Gastrocnemius medialis (tissue), 4 donors: ENCODE data around the gene MAPKAP1.

Source experiments
- POLR2A ChIP-seq, 2 donors: fragments of 450-650 bp; IDR thresholded peaks; one replicate each; pipeline ENCODE4 v1.6.1; 2017; ENCODE audit warnings: antibody characterized with exemption in 2 of 2, mild to moderate bottlenecking in 2 of 2, moderate library complexity in 2 of 2
- TF ChIP-seq, protein P1 (sequence below), 5 experiments: fragments of 450-650 bp in 3 of 5; fragments of 200-600 bp in 2 of 5; sonication (generic) in 2 of 5; IDR thresholded peaks in 4 of 5; conservative IDR thresholded peaks in 1 of 5; 1 replicate in 4 of 5; 2 replicates in 1 of 5; pipeline ENCODE4 v1.5.1; 2016 to 2019; ENCODE audit warnings: antibody characterized with exemption in 5 of 5, mild to moderate bottlenecking in 3 of 5, moderate library complexity in 3 of 5

DNA sequence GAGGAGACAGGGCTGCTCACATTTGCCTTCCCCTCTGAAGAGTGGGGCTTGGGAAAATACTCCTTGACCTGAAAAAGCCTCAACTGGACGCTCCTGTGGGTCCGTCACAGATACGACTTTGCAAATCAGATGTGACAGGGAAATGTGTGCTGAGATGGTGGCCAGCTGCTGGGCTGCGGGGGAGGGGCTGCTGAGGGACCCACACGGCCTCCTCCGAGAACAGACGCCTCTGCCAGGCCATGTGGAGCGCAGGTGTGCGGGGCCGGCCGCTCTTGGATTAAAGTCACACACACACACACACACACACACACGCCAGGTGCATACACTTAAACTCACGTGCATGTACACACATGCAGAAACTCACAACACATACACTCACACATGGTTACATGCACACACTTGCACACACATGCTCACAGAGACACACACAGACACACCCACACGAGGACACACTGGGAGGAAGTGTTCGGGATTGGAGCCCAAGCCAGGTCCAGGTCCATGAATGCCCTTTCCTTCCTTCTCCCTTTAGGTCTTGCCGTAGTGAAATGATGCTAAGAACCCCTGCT, 278.0 kb downstream of the MAPKAP1 start:
- no peak for TF ChIP-seq POLR2A (IDR thresholded peaks at IDR 0.05)
- TF ChIP-seq, protein P1, sequence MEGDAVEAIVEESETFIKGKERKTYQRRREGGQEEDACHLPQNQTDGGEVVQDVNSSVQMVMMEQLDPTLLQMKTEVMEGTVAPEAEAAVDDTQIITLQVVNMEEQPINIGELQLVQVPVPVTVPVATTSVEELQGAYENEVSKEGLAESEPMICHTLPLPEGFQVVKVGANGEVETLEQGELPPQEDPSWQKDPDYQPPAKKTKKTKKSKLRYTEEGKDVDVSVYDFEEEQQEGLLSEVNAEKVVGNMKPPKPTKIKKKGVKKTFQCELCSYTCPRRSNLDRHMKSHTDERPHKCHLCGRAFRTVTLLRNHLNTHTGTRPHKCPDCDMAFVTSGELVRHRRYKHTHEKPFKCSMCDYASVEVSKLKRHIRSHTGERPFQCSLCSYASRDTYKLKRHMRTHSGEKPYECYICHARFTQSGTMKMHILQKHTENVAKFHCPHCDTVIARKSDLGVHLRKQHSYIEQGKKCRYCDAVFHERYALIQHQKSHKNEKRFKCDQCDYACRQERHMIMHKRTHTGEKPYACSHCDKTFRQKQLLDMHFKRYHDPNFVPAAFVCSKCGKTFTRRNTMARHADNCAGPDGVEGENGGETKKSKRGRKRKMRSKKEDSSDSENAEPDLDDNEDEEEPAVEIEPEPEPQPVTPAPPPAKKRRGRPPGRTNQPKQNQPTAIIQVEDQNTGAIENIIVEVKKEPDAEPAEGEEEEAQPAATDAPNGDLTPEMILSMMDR (IDR thresholded peaks at IDR 0.05 in 4 of 5, conservative IDR thresholded peaks at IDR 0.05 in 1 of 5): no peak
